NCI-H446 (cell line): ENCODE data around the gene KRTAP10-5.
"Not testable (repeated sequence)": the region's sequence is repeated elsewhere in the genome, so short reads cannot be mapped to it uniquely, and the experiment has no call there.

Experiments used
- DNase-seq, 2 experiments: peaks; one replicate each; lab custom pipeline; 2025; lab: John Stamatoyannopoulos, UW

KRTAP10-5 gene

GRCh38 chr21:44610157-44610843, 29.9 kb upstream of the KRTAP10-5 start:
- DNase-seq, result not testable (repeated sequence)

- no peak for DNase-seq
These were observed 28.8 kb upstream of the KRTAP10-5 start for GRCh38 chr21:44609193-44609592.

- no peak for DNase-seq
These were observed 26.1 kb upstream of the KRTAP10-5 start for GRCh38 chr21:44606495-44606894.

GRCh38 chr21:44603911-44604310, 23.5 kb upstream of the KRTAP10-5 start:
- DNase-seq, result no peak

DNA sequence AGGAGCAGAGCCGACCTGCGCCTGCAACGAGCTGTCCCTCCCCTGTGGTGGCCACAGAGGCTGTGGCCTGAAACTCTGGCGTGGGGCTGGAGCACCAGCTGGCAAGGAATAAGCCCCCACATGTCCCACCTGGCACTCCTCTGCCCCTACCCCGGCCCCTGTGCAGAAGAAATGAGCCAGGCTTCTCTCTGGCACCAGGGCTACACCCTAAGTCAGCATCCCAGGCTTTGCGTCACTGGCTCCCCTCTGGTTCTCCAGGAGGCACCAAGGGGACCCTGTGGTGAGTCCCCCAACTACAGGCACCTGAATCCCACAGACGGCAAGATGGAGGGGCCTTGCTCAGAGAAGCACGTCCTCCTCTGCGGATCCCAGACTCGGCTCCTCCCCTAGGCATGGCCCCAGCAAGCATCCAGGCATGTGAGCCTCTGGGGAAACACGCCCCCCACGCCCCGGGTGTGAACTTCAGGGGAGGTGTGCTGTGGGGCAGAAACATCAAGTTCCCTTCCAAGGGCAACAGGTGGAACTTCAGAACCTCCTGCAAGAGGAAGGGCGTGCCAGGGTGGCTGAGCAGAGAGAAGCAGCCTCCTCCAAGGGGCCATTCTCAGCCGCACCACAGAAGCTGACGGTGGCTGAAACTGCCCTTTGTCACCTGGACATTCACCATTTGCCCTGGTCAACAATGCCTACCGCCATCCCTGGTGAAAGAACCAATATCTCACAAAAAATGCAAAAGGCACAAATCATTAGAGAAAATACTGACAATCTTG, 22.9 kb upstream of the KRTAP10-5 start:
- DNase-seq, result no peak

GRCh38 chr21:44602463-44602850, 22.1 kb upstream of the KRTAP10-5 start:
- DNase-seq, result no peak

GRCh38 chr21:44601596-44602462, 21.4 kb upstream of the KRTAP10-5 start:
- DNase-seq, result no peak

GRCh38 chr21:44601091-44601490, 20.7 kb upstream of the KRTAP10-5 start:
- not testable (repeated sequence) for DNase-seq

- not testable (repeated sequence) for DNase-seq
These were observed 19.9 kb upstream of the KRTAP10-5 start, which contains the start of gene KRTAP10-7 for GRCh38 chr21:44600118-44600978. KRTAP10-7 (plus strand) TSS chr21:44600597; CDS start chr21:44600622, 25 bp downstream.

DNA sequence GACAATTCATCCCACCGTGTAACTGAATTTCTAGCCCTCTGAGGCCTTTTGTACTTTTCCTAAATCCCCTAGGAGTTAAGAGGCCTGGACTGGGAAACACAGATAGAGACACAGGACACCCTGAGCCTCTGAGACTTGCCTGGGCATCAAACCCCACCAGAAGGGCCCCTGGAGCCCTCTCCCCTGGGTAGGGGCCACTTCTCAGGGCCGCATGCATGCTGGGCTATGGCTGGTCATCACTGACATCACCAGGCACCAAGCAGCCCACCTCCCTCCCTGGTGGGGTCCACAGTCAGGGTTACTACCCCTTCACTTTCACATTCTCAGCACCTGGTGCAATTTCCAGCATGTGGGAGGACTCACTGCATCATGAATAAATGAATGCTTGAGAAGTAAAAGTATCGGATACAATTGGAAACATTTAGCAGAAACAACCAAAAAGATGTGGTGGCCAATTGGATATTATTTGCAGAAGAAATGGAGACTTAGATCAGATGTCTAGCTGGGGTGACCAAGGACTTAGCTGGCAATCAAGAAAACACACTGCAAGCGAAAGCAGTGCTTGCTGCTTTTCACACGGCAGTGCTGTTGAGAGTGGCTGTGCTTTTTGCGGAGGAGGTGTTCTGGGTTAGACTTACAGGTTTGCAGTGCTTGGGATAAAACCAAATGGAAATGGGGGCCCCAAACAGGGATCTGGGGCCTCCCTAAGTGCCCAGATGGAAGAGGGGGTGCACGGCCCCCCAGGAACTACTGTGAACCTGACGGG, 19.0 kb upstream of the KRTAP10-5 start:
- DNase-seq, result no peak

GRCh38 chr21:44598061-44598460, 17.7 kb upstream of the KRTAP10-5 start:
- no peak for DNase-seq

DNA sequence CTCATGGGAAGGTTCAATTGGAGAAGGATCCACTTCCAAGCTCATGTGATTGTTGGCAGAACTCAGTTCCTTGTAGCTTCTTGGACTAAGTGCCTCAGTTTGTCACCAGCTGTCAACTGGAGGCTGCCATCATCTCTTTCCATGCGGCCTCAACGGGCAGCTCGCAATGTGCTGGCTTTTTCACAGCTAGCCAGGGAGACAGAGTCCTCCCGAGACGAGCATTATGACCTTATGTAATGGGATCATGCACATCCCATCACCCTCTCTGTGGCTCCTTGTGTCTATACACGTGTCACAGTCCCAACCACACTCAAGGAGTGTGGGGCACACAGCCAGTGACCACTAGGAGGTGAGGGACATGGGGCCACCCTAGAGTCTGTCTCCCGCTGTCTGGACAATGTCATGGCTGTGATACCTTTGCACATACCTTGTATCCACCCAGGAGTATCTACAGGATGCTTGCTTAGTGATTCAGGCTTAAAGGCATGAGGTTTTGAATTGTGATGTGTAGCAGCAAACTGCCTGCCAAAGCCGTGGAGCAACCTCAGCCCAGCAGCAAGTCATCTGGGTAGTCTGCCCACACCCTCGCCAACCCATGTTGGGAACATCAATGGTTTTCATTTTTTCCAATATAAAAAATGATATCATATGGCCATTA, 15.8 kb upstream of the KRTAP10-5 start:
- DNase-seq, result no peak

- no peak for DNase-seq
These were observed 15.1 kb upstream of the KRTAP10-5 start for GRCh38 chr21:44595524-44595923.

- no peak for DNase-seq
These were observed 14.1 kb upstream of the KRTAP10-5 start for GRCh38 chr21:44594406-44594916.

DNA sequence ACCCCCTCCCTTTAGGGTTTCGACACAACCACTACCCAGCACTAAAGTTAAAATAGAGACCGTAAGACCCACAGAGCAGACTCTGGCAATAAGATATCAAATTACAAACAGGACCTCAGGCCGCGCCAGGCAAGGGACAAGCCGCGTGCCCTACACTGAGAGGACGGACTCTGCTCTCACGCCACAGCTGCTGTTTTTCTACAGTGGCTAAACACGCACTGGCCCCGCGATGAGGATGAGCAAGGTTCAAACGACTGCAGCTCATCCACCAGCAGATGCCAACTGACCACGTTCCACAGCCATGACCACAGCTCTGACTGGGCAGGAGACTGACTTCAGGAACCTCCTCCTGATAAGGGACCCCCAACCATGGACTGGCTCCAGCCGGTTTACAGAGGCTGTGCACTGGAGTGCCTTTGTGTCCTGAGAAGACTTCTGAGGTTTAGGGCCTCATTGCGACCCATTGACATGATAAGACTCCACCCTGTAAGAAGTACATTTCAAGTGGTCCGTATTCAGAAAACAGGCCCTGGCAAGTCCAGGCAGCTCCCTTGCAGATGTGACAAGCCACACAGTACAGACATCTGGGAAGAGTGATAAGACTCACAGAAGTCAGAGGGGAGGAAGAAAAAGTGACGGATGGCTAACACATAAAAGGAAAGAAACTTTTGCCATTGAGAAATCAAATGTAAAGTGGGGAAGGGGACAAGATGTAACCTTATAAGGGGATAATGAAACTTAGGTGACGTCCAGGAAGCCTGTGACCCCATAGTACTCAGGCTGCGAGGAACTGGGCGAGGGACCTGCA, 13.4 kb upstream of the KRTAP10-5 start:
- DNase-seq, result no peak

GRCh38 chr21:44592446-44593311, 12.3 kb upstream of the KRTAP10-5 start, which contains the start of gene KRTAP10-6:
KRTAP10-6 (minus strand) TSS chr21:44592505; CDS start chr21:44592484, 21 bp downstream.
- DNase-seq, result no peak

DNA sequence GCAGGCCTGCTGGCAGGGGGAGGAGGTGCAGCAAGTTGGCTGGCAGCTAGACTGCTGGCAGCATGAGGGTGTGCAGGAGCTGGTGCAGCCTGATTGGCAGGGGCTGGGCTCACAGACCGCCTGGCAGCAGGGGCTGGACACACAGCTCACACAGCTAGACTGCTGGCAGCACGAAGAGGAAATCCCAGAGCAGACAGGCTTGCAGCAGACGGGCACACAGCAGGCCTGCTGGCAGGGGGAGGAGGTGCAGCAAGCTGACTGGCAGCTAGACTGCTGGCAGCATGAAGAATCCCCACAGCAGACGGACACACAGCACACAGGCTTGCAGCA, 11.4 kb upstream of the KRTAP10-5 start:
- DNase-seq, result not testable (repeated sequence)
